Superior temporal gyrus (tissue), 1 donor: ENCODE measurements around the gene PRPSAP1.

ENCODE experiments used
- DNase-seq: peaks from one replicate; pipeline ENCODE4 v3.0.0-alpha.2; 2016; ENCODE audit errors: extremely low spot score

Gene PRPSAP1, protein sequence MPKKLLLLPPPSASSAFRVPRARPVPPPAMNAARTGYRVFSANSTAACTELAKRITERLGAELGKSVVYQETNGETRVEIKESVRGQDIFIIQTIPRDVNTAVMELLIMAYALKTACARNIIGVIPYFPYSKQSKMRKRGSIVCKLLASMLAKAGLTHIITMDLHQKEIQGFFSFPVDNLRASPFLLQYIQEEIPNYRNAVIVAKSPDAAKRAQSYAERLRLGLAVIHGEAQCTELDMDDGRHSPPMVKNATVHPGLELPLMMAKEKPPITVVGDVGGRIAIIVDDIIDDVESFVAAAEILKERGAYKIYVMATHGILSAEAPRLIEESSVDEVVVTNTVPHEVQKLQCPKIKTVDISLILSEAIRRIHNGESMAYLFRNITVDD

DNA sequence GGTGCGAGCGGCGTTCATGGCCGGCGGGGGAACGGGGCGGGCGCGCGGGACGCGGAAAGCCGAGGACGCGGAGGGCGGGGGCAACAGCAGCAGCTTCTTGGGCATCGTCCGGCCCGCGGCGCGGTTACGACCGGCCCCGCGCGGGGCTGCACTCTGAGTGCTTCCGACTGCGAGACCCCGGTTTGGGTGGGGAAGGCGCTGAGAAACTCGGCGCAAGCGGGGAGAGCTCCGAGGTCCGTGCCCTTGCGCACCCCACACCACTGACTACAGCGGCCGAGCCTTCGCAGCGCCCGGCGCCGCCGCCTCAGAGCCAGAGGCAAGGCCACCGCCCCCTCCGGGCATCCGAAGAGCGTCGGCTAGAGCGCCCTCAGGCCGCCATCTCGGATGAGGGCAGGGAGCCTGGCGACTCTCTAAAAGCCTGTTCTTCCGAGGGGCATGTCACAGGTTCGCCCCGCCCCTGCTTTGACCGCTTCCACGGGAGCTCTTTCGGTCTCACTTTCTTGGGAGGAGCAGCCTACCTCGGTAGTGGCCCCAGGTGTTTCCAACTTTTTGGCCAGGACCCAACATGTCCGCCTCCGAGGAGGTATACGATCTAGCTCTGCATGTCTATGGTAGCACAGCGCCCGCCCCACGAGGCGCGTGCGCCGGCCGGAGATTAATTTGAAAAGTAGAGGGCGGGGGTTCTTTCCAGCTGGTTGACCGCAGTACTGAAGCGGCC lies at the start of gene PRPSAP1:
PRPSAP1 (minus strand) TSS at position 318 of the 718 bp plus-strand sequence; CDS start at position 105, 213 bp downstream.
- DNase-seq: peak; percentile 94

DNA sequence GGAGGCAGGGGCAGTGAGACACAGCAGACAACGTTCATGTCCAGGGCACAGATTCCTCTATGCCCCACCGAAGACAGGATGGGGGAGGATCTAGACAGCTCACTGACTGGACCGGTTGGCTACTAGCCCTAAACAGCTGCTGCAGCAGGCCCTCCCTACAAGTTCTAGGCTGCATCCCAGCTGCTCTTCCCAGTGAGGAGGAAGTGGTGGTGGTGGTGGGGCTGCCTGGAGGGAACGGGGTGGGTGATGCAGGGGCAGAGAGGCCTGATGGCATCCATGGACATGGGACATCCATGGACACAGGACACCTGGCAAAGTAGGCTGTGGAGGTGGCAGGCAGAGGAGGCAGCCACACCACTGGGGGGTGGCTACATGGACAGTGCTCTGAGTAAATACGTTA lies 49.0 kb upstream of the PRPSAP1 start:
- DNase-seq: no peak

DNA sequence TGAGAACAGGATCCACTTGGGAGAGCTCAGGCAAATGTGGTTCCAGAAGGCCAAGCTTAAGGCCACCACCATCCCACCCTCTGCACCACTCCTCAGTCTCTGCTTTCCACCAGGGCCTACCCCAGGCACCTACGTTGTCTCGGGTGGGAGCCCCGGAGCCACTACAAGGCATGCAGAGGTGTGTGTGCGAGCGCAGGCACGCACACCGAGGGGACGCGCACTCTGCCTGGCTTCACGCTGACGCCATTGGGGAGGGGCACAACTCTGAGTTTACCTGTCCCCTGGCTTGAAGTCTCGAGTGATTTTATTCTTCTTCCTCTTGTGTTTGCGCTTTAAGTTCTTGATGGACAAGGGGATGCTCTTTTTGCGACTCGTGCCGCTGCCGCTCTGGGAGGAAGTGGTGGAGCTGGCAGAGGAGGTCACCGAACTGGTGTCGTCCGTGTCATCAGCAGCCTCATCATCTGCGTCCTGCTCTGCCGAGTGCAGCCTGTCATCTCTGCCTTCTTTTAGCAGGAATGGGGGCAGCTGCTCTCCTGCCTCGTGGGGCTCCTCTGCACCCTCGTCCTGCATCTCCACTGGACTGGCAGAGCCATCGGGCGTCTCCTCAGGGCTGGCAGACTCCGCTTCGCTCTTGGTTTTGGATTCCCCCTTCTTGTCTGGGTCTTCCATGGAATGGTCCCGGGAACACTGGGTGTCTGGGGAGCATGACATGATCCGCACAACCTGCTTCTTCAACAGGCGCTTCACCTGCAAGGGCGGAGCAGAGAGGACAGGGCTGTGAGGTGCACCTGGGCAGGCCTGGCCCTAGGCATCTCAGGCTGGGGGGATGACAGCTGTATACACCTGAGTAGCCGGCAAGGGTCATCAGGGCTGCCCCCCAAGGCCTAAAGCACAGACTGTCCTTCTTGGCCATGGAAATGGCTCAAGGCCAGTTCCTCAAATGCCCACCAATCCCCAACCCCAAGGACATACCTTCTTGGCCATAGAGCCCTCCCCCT lies 45.8 kb upstream of the PRPSAP1 start:
- no peak for DNase-seq

DNA sequence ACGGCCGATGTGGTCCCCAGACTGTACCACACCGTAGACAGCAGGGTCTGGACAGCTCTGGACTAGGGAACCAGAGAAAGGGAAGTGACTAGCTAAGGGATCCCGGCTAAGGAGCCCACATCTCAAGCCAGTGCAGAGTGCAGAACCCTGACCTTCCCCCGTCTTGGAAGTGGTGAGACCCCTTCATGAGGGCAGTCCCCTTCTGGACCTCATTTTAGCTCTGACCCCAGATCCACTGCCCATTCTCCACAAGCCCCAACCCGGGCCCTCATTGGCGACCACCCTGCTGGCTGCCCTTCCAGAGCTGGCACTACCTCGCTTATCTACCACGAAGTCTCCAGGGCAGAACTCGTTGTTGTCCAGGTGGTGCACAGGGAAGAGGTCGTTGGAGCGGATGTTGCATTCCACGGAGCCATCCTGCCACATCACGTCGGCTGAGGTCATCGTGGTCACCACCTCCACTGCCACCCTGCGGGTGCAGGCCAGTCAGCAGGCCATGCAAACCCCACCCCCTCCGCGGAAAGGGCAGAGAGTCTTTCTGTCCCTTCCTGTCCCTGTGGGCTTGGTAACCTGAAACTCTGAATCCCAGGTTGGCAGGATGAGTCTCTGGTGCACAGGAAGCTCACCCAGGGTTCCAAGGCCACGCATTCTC lies 44.9 kb upstream of the PRPSAP1 start:
- no peak for DNase-seq

DNA sequence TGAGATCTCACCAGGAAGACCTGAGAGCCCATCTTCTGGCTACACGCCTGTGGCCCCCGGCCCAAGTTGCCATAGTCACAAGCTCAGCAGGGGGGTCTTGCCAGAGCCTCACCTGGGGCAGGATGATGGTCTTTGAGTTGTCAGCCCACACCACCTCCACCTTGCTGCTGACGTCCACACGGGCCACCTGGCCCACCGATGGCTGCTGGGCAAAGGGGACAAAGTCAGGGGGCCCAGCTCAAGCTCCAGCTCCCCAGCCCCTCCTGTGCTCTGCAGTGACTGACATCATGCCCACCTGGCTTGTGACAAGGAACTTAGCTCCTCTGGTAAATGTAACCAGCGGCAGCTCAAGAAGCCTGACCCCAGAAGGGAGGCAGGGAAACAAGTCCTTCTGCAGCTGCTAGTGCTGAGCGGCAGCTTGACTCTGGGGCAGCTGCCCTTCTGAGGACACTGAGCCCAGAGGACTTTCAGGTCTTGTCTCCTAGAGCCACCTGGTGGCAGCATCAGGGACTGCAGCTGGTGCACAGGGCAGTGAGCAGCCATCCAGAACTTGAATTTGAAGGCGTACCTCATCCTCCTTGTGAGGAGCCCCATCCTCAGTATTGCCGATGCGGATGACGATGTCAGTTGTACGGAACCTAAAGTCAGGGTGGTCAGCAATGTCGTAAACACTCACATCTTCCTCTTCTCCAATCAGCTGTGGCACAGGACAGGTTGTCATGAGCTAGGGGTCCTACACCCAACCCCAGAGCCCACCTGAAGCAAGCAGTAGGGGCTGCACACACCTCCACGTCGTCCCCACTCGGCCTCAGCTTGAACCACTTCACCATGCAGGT lies 44.2 kb upstream of the PRPSAP1 start:
- peak; percentile 96 for DNase-seq

DNA sequence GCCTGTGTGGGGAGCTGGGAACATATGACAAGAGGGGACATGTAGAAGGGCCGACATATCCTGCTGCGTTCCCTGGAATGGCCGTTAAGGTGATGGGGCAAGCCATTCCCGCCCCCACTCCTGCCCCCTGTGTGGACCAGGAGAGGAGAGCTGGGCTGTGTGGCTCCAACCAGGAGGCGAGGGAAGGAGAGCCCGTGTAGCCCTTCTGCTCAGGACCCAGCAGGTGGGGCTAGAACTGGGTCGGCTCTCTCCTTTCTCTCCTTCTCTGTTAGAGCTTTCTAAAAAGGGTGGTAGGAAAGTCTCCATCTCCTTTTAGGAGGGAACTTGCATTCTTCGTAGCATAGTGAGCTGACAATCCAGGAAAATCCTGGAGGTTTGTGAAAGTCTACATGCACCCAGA lies 43.5 kb upstream of the PRPSAP1 start:
- DNase-seq: no peak

DNA sequence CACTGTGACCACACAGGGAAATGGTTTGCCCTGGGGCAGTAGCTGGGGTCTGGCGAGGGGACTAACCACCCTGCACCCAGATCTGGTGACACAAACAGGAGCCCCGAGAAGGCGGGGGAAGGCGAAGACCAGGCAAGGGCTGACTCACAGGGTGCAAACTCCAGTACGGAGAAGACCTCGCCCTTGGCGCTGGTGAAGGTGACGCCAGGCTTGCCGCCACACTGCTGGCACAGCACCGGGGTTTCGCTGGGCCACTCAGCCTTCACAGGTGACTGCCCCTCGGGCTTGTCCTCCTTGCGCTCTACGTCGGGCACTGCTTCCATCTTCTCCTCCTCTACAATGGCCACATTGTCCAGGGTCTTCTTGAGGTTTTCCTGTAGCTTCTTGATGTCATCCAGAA lies 42.3 kb upstream of the PRPSAP1 start:
- DNase-seq: no peak

DNA sequence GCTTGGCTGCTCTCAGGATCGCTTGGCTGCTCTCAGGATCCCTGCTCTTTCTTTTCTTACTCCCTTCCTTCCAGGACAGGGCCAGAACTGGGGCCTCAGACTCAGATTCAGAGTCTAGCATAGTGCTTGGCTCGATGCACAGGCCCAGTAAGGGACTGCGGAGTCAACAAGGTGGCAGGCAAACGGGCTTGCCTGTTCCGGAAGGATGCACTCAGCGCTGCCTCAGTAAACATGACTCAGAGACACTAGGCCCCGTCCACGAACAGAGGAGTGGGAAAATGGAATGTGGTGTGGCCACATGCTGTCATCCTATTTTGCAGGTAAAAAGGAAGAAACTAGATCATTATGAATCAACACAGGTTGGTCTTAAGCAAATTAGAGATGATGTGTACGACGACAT lies 40.5 kb upstream of the PRPSAP1 start:
- DNase-seq: no peak

DNA sequence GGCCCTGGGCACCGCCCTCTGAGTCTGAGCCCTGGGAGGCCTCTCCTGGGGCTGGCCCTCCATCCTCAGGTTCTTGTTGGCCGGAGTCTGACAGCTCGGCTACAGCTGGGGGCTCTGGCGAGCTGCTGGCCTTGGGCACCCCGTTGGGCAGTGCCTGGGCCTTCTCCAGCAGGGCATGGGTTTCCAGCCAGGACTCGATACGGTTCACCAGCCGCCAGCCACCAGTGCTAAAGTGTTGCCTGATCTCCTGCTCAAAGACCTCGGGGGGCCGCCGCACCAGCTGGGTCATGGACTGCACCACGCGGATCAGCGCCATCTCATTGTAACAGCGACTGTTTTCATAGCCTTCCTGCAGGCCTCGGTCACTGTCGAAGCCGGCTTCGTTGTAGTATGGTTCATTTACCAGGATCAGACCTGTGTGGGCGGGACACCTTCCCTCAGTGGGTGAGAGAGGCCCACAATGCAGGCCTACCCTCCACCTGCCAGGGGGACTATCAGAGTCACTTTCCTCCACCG lies 37.5 kb upstream of the PRPSAP1 start:
- no peak for DNase-seq

DNA sequence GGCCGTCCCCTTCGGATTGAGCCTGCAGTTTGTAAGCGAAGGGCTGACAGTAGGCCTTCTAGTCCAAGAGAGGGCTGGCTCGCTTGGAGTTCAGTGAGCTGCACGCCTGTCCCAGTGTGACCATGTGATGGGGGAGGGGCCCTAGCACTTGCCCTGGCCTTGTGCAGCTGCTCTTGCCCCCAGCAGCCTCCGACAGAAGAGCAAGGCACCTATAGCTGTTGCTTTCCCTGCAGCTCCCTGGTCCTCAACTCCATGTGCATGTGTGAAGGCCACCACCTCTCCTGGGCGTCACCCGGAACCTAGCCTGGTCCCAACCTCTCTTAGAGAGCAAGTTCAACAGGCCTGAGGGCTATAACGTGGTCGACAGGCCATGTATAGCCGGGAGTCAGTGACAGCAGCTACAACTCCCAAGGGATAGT lies 36.3 kb upstream of the PRPSAP1 start:
- DNase-seq: no peak

DNA sequence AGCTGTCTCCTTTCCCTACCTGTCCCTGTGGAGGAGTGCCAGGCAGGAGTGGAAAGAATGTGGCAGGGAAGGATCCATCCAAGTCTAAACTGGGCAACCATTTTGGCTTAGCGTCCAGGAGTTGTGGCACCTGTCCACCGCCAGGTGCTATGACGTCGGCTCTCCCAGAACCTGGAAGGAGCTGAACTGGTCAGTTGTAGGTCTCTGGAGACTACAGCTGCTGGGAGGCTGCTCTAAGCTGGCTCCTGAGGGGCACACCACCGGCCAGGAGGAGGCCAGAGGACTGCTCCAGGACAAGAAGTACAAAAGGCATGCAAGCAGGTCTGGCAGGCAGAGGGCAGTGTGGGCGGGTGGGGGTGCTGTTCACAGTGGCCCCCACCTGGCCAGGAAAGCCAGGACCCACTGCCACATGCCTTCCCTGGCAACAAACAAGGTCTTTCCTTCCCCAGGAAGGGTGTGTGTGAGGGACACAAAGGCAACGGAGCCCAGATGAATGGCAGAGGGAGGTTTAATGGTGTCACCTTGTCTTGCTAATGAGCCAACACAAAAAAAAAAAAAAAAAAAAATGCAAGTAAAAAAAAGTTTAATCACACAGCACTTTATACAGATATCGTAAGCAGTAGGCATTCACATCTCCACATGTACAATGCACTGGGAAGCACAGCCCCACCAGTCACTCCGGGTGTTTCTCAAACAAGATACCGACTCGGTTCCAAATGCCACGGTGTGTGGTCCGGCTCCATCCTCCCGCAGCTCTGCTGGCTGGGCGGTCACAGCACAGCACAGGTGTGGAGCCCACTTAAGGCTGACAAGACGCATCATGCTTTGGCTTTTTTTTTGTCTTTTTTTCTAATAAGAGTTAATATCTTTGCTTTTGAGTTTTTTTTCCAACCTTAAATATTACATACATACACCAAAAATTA lies 35.5 kb upstream of the PRPSAP1 start:
- DNase-seq: no peak

DNA sequence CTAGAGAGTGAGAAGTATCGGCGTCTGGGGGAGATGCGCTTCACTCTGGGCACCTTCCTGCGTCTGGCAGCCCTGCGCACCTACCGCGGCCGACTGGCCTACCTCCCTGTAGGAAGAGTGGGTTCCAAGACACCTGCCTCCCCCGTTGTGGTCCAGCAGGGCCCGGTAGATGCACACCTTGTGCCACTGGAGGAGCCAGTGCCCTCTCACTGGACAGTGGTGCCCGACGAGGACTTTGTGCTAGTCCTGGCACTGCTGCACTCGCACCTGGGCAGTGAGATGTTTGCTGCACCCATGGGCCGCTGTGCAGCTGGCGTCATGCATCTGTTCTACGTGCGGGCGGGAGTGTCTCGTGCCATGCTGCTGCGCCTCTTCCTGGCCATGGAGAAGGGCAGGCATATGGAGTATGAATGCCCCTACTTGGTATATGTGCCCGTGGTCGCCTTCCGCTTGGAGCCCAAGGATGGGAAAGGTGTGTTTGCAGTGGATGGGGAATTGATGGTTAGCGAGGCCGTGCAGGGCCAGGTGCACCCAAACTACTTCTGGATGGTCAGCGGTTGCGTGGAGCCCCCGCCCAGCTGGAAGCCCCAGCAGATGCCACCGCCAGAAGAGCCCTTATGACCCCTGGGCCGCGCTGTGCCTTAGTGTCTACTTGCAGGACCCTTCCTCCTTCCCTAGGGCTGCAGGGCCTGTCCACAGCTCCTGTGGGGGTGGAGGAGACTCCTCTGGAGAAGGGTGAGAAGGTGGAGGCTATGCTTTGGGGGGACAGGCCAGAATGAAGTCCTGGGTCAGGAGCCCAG lies 33.5 kb upstream of the PRPSAP1 start:
- no peak for DNase-seq

DNA sequence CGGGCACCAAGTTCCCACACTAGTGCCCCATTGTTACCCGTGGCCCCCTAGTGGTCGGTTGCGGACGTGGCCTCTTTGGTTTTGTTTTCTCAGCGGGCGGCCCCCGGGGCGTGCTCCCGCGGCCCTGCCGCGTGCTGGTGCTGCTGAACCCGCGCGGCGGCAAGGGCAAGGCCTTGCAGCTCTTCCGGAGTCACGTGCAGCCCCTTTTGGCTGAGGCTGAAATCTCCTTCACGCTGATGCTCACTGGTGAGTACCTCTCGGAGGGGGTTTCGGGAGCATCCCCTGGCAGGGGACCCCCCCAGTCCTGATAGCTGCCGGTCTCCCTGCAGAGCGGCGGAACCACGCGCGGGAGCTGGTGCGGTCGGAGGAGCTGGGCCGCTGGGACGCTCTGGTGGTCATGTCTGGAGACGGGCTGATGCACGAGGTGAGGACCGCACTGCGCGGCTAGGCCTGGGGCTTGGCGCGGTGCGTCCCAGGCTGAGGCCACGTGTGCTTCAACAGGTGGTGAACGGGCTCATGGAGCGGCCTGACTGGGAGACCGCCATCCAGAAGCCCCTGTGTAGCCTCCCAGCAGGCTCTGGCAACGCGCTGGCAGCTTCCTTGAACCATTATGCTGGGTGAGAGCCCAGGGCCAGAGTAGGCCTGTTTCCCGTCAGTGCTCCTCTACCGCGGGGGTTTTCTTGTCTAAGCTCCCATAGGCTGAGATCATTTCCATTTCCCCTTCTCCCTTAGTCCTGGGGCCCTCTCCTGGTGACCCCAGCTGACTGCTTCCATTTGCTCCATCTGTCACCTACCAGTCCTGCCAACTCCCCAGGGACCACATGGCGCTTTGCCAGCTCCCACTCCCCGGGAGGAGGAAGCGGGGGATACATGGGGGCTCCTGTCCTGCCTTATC lies 32.4 kb upstream of the PRPSAP1 start:
- DNase-seq: peak; percentile 55

DNA sequence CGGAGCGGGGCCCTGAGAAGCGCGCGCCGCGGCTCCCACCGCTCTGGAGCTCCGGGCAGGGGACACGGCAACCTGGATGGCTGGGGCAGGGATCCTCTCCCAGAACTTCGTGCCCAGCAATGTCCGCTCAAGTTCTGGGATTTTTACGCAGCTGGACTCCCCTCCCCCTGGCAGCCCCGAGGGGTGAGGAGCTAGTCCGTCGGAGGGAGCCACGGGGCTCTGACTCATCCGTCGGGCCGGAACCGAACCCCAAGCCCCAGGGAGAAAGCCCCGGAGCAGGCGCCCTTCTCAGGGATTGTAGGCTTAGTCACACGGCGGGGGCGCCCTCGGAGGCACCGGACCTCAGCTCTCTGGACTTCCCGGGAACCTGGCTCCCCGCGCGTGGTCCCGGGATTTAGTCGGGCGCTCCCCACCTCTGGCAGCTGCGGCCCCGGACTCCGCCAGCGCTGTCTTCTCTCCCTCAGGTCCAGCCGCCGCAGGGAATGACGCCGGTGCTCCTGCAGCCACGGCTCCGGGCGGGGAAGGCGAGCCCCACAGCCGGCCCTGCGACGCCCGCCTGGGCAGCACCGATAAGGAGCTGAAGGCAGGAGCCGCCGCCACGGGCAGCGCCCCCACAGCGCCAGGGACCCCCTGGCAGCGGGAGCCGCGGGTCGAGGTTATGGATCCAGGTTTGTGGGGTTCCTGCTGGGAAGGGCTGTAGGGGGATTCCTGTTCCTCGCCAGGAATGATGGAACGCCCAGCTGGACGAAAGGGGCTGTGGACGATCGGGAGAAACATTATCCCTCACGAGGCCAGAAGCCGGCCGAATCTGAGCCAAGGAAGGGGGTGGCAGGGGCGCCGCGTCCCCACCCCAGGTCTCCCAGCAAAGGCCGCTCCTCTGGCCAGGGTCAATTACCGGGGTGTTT lies 31.5 kb upstream of the PRPSAP1 start:
- DNase-seq: no peak

DNA sequence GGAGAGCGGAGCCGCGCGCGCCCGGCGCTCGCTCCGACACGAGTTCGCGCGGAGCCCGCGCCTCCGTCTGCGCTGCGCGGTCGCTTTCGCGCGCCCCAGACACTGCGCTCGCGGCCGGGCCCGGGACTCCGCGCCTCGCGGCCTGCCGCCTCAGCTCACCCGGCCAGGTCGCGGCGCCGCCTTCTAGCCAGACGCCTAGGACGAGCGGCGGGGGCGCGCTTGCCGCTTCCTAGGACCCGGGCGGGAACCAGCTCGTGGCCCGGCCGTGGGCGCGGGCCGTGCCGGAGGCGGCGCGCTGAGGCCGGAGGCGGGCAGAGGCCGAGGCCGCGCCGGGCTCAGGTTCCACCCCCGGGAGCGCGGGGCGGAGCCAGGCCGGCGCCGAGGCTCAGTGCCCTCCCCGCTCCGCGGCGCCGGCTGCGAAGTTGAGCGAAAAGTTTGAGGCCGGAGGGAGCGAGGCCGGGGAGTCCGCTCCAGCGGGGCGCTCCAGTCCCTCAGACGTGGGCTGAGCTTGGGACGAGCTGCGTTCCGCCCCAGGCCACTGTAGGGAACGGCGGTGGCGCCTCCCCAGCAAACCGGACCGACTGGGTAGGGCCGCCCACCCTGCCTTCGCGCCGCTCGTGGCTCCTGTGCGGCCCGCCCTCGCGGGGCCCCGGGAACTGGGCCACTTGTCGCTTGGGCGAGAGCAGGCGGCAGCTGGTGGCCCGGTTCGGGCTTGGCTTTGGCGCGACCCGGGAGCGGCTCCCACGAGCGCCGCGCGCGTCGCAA lies 30.7 kb upstream of the PRPSAP1 start, which contains the start of gene SPHK1:
SPHK1 (plus strand) TSS at position 388 of the 765 bp plus-strand sequence. CDS start 1,036 bp downstream, outside the sequence.
- no peak for DNase-seq
